NCI-H1930 (cell line): ENCODE measurements around the gene IFRD2.
"Not testable (repeated sequence)": the region's sequence is repeated elsewhere in the genome, so short reads cannot be mapped to it uniquely, and the experiment has no call there.

Experiments
- DNase-seq, 2 experiments: peaks; one replicate each; lab custom pipeline; 2025; lab: John Stamatoyannopoulos, UW

The IFRD2 gene

GRCh38 chr3:50286322-50287227 lies 5.7 kb downstream of the IFRD2 start:
- DNase-seq, result no peak

GRCh38 chr3:50284121-50284520 lies 8.1 kb downstream of the IFRD2 start:
- not testable (repeated sequence) for DNase-seq

GRCh38 chr3:50279255-50280016 lies 12.8 kb downstream of the IFRD2 start:
- DNase-seq, result no peak

GRCh38 chr3:50278880-50279224 lies 13.4 kb downstream of the IFRD2 start, which contains the start of gene LSMEM2:
TSS of gene LSMEM2 (plus strand) at chr3:50279087. CDS start at chr3:50279114, 27 bp downstream.
- DNase-seq, result no peak

GRCh38 chr3:50278123-50278879 lies 13.9 kb downstream of the IFRD2 start:
- no peak for DNase-seq

GRCh38 chr3:50276762-50277101 lies 15.5 kb downstream of the IFRD2 start:
- DNase-seq, result no peak

- DNase-seq, result peak; percentile 14 to 17
Measured at GRCh38 chr3:50275996-50276761, 16.1 kb downstream of the IFRD2 start.

- no peak for DNase-seq
Measured at GRCh38 chr3:50275141-50275995, 16.9 kb downstream of the IFRD2 start.

GRCh38 chr3:50274371-50275104 lies 17.7 kb downstream of the IFRD2 start:
- DNase-seq, result peak; percentile 39 to 56

- DNase-seq, result no peak
Measured at GRCh38 chr3:50273689-50274065, 18.6 kb downstream of the IFRD2 start.

- DNase-seq, result peak; percentile 33 to 74
Measured at GRCh38 chr3:50272911-50273688, 19.1 kb downstream of the IFRD2 start.

GRCh38 chr3:50272538-50272910 lies 19.7 kb downstream of the IFRD2 start:
- DNase-seq, result not testable (repeated sequence)

GRCh38 chr3:50271314-50271936 lies 20.8 kb downstream of the IFRD2 start:
- no peak for DNase-seq

- DNase-seq, result no peak
Measured at GRCh38 chr3:50270422-50271224, 21.6 kb downstream of the IFRD2 start.

- DNase-seq, result no peak
Measured at GRCh38 chr3:50269977-50270413, 22.2 kb downstream of the IFRD2 start.

GRCh38 chr3:50269460-50269859 lies 22.8 kb downstream of the IFRD2 start:
- DNase-seq, result no peak

- DNase-seq, result no peak
Measured at GRCh38 chr3:50268703-50269451, 23.4 kb downstream of the IFRD2 start, which contains the start of gene SEMA3B. TSS of gene SEMA3B (plus strand) at chr3:50269147. CDS start at chr3:50269241, 94 bp downstream.
